GM23338 (cell line): Measurements from ENCODE around the gene YY2. TPM values are rescaled to one million over a fixed set of nuclear protein-coding genes. Genes with fewer than 3 reads are reported as not detected.

Source experiments
- ATAC-seq: fragments of 200-7000 bp; cut with Tn5 transposase; 3 replicates; pipeline ENCODE4 v1.9.1; 2020
- DNase-seq: peaks from one replicate; pipeline ENCODE4 v3.0.0-alpha.2; 2015; ENCODE audit warnings: low spot score
- H2AFZ ChIP-seq: fragments of 200-600 bp; sonication (generic); 2 replicates; pipeline ENCODE4 v1.8.0; 2016; ENCODE audit warnings: antibody characterized with exemption, mild to moderate bottlenecking, moderate library complexity
- H3F3A ChIP-seq: fragments of 200-600 bp; sonication (generic); replicated peaks from 2 replicates; pipeline ENCODE4 v1.8.0; 2017; ENCODE audit warnings: antibody characterized with exemption, mixed run types, low read depth
- H3K27ac ChIP-seq: fragments of 200-600 bp; sonication (generic); 2 replicates; pipeline ENCODE4 v1.6.1; 2016; ENCODE audit warnings: low read depth
- H3K27me3 ChIP-seq: fragments of 200-600 bp; sonication (generic); 2 replicates; pipeline ENCODE4 v1.8.0; 2016; ENCODE audit warnings: mild to moderate bottlenecking, mixed run types, moderate library complexity; ENCODE audit not compliant: insufficient read depth
- H3K36me3 ChIP-seq: fragments of 200-600 bp; sonication (generic); 2 replicates; pipeline ENCODE4 v1.8.0; 2016; ENCODE audit warnings: mild to moderate bottlenecking; ENCODE audit not compliant: insufficient read depth
- H3K4me1 ChIP-seq: fragments of 200-600 bp; sonication (generic); 2 replicates; pipeline ENCODE4 v1.8.0; 2016; ENCODE audit warnings: mild to moderate bottlenecking, moderate library complexity; ENCODE audit not compliant: insufficient read depth
- H3K4me2 ChIP-seq: fragments of 200-600 bp; sonication (generic); 2 replicates; pipeline ENCODE4 v1.7.1; 2017; ENCODE audit warnings: mixed run types
- H3K4me3 ChIP-seq: fragments of 200-600 bp; sonication (generic); 2 replicates; pipeline ENCODE4 v1.6.1; 2016; ENCODE audit warnings: mixed run types
- H3K79me2 ChIP-seq: fragments of 200-600 bp; sonication (generic); replicated peaks from 2 replicates; pipeline ENCODE4 v1.8.0; 2017; ENCODE audit warnings: mild to moderate bottlenecking; ENCODE audit not compliant: insufficient read depth
- H3K9me2 ChIP-seq: fragments of 200-600 bp; sonication (generic); 2 replicates; pipeline ENCODE4 v1.8.0; 2017; ENCODE audit not compliant: insufficient read depth
- H4K20me1 ChIP-seq: fragments of 200-600 bp; sonication (generic); replicated peaks from 2 replicates; pipeline ENCODE4 v1.8.0; 2017; ENCODE audit warnings: mild to moderate bottlenecking; ENCODE audit not compliant: insufficient read depth
- H3K27ac Mint-ChIP-seq: 2 replicates; pipeline ENCODE4 v1.8.0; 2020; ENCODE audit warnings: inconsistent platforms, mild to moderate bottlenecking, moderate library complexity, mixed read lengths
- H3K27me3 Mint-ChIP-seq: 3 replicates; pipeline ENCODE4 v1.8.0; 2022; ENCODE audit warnings: low read depth, mild to moderate bottlenecking, moderate library complexity, mixed read lengths, inconsistent platforms; ENCODE audit not compliant: insufficient read depth, poor library complexity
- H3K36me3 Mint-ChIP-seq: 3 replicates; pipeline ENCODE4 v1.8.0; 2021; ENCODE audit warnings: low read depth, mild to moderate bottlenecking, inconsistent platforms, moderate library complexity, mixed read lengths
- H3K4me1 Mint-ChIP-seq: 3 replicates; pipeline ENCODE4 v1.8.0; 2020; ENCODE audit warnings: mild to moderate bottlenecking, inconsistent platforms, mixed read lengths
- H3K4me3 Mint-ChIP-seq: 3 replicates; pipeline ENCODE4 v1.8.0; 2021; ENCODE audit warnings: moderate library complexity, mild to moderate bottlenecking, inconsistent platforms, mixed read lengths
- H3K9me3 Mint-ChIP-seq: 3 replicates; pipeline ENCODE4 v1.8.0; 2020; ENCODE audit warnings: moderate library complexity, mild to moderate bottlenecking, inconsistent platforms, mixed read lengths
- CREB1 ChIP-seq: fragments of 250-450 bp; sonication (Bioruptor Pico); IDR thresholded peaks from 2 replicates; pipeline ENCODE4 v1.5.0; 2020; ENCODE audit warnings: low read depth, mild to moderate bottlenecking, moderate library complexity
- EZH2 ChIP-seq: fragments of 200-600 bp; sonication (generic); IDR thresholded peaks from one replicate; pipeline ENCODE4 v1.8.0; 2017; ENCODE audit warnings: antibody characterized with exemption, mild to moderate bottlenecking, low read depth; ENCODE audit not compliant: unreplicated experiment
- EZH2phosphoT487 ChIP-seq: fragments of 200-600 bp; sonication (generic); IDR thresholded peaks from one replicate; pipeline ENCODE4 v1.8.1; 2018; ENCODE audit warnings: antibody characterized with exemption; ENCODE audit not compliant: unreplicated experiment
- JUNB ChIP-seq: IDR thresholded peaks from one replicate; pipeline ENCODE4 v1.6.1; 2016; ENCODE audit warnings: antibody characterized with exemption; ENCODE audit not compliant: unreplicated experiment
- NANOG ChIP-seq: IDR thresholded peaks from 2 replicates; pipeline ENCODE4 v1.6.1; 2016; ENCODE audit warnings: antibody characterized with exemption, borderline replicate concordance
- POLR2AphosphoS5 ChIP-seq: IDR thresholded peaks from 2 replicates; pipeline ENCODE4 v1.6.1; 2016; ENCODE audit warnings: antibody characterized with exemption, low read depth
- STAT1 ChIP-seq: IDR thresholded peaks from one replicate; pipeline ENCODE4 v1.6.1; 2016; ENCODE audit warnings: antibody characterized with exemption; ENCODE audit not compliant: unreplicated experiment
- ZNF114 ChIP-seq: fragments of 250-450 bp; sonication (Bioruptor Pico); IDR thresholded peaks from 2 replicates; pipeline ENCODE4 v1.5.0; 2020; ENCODE audit warnings: mild to moderate bottlenecking, moderate library complexity
- ZNF331 ChIP-seq: fragments of 250-450 bp; sonication (Bioruptor Pico); IDR thresholded peaks from 2 replicates; pipeline ENCODE4 v1.5.0; 2020; ENCODE audit warnings: low read depth, mild to moderate bottlenecking, moderate library complexity
- polyA plus RNA-seq: library from polyadenylated mRNA; unstranded; fragments of >200 nt; fragmentation: Nextera tagmentation; extraction: Ambion mirVana; gene quantifications from 2 replicates; pipeline ENCODE4 v1.2.1, GENCODE V29; 2016
- total RNA-seq: library from RNA; depleted of rRNA; stranded (reverse); fragments of >200 nt; shearing (Covaris generic); gene quantifications from 2 replicates; pipeline ENCODE4 v1.2.3, GENCODE V29; 2014
- TF ChIP-seq, protein P1 (sequence below), 2 experiments: fragments of 200-600 bp in 1 of 2; sonication (generic) in 1 of 2; conservative IDR thresholded peaks; 2 replicates each; pipeline versions ENCODE4 v1.5.1 to v1.6.1; 2016 to 2017; ENCODE audit warnings: antibody characterized with exemption in 2 of 2, low read depth in 2 of 2, mild to moderate bottlenecking in 2 of 2, moderate library complexity in 1 of 2
- TF ChIP-seq, protein P2 (sequence below): IDR thresholded peaks from one replicate; pipeline ENCODE4 v1.6.1; 2018; ENCODE audit warnings: antibody characterized with exemption; ENCODE audit not compliant: unreplicated experiment
- TF ChIP-seq, protein P3 (sequence below): fragments of 250-450 bp; sonication (Bioruptor Pico); IDR thresholded peaks from 2 replicates; pipeline ENCODE4 v1.5.0; 2020; ENCODE audit warnings: mild to moderate bottlenecking, moderate library complexity
- TF ChIP-seq, protein P4 (sequence below): IDR thresholded peaks from 2 replicates; pipeline ENCODE4 v1.6.1; 2016; ENCODE audit warnings: antibody characterized with exemption

The YY2 gene
- total and polyA plus RNA-seq, 2 experiments from 2014 or later = 1.0 to 1.3 TPM

DNA sequence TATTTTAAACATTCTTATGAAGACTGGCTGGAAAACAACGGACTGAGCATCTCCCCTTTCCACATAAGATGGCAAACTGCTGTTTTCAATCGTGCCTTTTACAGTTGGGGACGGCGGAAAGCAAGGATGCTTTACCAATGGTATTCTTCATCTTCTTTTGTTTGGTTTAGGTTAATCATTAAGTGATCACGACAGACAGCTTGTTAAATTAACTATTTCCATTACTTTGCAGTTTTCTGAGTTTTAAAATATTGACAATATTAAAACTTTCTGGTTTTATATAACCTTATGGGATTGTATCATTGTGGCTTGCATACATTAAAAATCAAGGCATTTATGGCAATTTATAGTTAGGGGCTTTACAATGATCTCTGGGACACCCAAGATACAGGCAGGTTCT is 12.6 kb upstream of the YY2 start:
- DNase-seq = no peak
- no peak overlapping the region for H3K27ac Mint-ChIP-seq
- peaks cover 4% of the 10 kb centered on the region for H3K4me1 ChIP-seq
- H2AFZ ChIP-seq = no peak overlapping the region
- no peak for ATAC-seq
- H3K27me3 ChIP-seq = no peaks in the 10 kb centered on the region
- no peaks in the 10 kb centered on the region for H4K20me1 ChIP-seq
- no peak overlapping the region for H3K4me3 Mint-ChIP-seq
- H3K36me3 ChIP-seq = no peaks in the 10 kb centered on the region
- H3K79me2 ChIP-seq = peaks cover 11% of the 10 kb centered on the region; the same call in 1 of the 2 replicates
- no peaks in the 10 kb centered on the region for H3K9me2 ChIP-seq
- no peak overlapping the region for H3K4me2 ChIP-seq
- H3F3A ChIP-seq = no peaks in the 10 kb centered on the region
- no peak overlapping the region for H3K4me3 ChIP-seq
- no peak for TF ChIP-seq JUNB
- TF ChIP-seq CREB1 (CRISPR knock-in tag) = no peak
- TF ChIP-seq, protein P1, sequence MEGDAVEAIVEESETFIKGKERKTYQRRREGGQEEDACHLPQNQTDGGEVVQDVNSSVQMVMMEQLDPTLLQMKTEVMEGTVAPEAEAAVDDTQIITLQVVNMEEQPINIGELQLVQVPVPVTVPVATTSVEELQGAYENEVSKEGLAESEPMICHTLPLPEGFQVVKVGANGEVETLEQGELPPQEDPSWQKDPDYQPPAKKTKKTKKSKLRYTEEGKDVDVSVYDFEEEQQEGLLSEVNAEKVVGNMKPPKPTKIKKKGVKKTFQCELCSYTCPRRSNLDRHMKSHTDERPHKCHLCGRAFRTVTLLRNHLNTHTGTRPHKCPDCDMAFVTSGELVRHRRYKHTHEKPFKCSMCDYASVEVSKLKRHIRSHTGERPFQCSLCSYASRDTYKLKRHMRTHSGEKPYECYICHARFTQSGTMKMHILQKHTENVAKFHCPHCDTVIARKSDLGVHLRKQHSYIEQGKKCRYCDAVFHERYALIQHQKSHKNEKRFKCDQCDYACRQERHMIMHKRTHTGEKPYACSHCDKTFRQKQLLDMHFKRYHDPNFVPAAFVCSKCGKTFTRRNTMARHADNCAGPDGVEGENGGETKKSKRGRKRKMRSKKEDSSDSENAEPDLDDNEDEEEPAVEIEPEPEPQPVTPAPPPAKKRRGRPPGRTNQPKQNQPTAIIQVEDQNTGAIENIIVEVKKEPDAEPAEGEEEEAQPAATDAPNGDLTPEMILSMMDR (conservative IDR thresholded peaks at IDR 0.05; ENCODE audit: low read depth in 2 of 2) = no peak
- TF ChIP-seq EZH2phosphoT487 = no peak
- TF ChIP-seq EZH2 = no peak
- TF ChIP-seq, protein P2, sequence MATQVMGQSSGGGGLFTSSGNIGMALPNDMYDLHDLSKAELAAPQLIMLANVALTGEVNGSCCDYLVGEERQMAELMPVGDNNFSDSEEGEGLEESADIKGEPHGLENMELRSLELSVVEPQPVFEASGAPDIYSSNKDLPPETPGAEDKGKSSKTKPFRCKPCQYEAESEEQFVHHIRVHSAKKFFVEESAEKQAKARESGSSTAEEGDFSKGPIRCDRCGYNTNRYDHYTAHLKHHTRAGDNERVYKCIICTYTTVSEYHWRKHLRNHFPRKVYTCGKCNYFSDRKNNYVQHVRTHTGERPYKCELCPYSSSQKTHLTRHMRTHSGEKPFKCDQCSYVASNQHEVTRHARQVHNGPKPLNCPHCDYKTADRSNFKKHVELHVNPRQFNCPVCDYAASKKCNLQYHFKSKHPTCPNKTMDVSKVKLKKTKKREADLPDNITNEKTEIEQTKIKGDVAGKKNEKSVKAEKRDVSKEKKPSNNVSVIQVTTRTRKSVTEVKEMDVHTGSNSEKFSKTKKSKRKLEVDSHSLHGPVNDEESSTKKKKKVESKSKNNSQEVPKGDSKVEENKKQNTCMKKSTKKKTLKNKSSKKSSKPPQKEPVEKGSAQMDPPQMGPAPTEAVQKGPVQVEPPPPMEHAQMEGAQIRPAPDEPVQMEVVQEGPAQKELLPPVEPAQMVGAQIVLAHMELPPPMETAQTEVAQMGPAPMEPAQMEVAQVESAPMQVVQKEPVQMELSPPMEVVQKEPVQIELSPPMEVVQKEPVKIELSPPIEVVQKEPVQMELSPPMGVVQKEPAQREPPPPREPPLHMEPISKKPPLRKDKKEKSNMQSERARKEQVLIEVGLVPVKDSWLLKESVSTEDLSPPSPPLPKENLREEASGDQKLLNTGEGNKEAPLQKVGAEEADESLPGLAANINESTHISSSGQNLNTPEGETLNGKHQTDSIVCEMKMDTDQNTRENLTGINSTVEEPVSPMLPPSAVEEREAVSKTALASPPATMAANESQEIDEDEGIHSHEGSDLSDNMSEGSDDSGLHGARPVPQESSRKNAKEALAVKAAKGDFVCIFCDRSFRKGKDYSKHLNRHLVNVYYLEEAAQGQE = no peak
- TF ChIP-seq STAT1 = no peak
- no peak for TF ChIP-seq NANOG
- TF ChIP-seq, protein P3, sequence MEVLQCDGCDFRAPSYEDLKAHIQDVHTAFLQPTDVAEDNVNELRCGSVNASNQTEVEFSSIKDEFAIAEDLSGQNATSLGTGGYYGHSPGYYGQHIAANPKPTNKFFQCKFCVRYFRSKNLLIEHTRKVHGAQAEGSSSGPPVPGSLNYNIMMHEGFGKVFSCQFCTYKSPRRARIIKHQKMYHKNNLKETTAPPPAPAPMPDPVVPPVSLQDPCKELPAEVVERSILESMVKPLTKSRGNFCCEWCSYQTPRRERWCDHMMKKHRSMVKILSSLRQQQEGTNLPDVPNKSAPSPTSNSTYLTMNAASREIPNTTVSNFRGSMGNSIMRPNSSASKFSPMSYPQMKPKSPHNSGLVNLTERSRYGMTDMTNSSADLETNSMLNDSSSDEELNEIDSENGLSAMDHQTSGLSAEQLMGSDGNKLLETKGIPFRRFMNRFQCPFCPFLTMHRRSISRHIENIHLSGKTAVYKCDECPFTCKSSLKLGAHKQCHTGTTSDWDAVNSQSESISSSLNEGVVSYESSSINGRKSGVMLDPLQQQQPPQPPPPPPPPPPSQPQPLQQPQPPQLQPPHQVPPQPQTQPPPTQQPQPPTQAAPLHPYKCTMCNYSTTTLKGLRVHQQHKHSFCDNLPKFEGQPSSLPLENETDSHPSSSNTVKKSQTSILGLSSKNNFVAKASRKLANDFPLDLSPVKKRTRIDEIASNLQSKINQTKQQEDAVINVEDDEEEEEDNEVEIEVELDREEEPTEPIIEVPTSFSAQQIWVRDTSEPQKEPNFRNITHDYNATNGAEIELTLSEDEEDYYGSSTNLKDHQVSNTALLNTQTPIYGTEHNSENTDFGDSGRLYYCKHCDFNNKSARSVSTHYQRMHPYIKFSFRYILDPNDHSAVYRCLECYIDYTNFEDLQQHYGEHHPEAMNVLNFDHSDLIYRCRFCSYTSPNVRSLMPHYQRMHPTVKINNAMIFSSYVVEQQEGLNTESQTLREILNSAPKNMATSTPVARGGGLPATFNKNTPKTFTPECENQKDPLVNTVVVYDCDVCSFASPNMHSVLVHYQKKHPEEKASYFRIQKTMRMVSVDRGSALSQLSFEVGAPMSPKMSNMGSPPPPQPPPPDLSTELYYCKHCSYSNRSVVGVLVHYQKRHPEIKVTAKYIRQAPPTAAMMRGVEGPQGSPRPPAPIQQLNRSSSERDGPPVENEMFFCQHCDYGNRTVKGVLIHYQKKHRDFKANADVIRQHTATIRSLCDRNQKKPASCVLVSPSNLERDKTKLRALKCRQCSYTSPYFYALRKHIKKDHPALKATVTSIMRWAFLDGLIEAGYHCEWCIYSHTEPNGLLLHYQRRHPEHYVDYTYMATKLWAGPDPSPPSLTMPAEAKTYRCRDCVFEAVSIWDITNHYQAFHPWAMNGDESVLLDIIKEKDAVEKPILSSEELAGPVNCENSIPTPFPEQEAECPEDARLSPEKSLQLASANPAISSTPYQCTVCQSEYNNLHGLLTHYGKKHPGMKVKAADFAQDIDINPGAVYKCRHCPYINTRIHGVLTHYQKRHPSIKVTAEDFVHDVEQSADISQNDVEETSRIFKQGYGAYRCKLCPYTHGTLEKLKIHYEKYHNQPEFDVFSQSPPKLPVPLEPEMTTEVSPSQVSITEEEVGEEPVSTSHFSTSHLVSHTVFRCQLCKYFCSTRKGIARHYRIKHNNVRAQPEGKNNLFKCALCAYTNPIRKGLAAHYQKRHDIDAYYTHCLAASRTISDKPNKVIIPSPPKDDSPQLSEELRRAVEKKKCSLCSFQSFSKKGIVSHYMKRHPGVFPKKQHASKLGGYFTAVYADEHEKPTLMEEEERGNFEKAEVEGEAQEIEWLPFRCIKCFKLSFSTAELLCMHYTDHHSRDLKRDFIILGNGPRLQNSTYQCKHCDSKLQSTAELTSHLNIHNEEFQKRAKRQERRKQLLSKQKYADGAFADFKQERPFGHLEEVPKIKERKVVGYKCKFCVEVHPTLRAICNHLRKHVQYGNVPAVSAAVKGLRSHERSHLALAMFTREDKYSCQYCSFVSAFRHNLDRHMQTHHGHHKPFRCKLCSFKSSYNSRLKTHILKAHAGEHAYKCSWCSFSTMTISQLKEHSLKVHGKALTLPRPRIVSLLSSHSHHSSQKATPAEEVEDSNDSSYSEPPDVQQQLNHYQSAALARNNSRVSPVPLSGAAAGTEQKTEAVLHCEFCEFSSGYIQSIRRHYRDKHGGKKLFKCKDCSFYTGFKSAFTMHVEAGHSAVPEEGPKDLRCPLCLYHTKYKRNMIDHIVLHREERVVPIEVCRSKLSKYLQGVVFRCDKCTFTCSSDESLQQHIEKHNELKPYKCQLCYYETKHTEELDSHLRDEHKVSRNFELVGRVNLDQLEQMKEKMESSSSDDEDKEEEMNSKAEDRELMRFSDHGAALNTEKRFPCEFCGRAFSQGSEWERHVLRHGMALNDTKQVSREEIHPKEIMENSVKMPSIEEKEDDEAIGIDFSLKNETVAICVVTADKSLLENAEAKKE (CRISPR knock-in tag) = no peak
- TF ChIP-seq POLR2AphosphoS5 = no peak
- TF ChIP-seq ZNF331 = no peak
- TF ChIP-seq, protein P4, sequence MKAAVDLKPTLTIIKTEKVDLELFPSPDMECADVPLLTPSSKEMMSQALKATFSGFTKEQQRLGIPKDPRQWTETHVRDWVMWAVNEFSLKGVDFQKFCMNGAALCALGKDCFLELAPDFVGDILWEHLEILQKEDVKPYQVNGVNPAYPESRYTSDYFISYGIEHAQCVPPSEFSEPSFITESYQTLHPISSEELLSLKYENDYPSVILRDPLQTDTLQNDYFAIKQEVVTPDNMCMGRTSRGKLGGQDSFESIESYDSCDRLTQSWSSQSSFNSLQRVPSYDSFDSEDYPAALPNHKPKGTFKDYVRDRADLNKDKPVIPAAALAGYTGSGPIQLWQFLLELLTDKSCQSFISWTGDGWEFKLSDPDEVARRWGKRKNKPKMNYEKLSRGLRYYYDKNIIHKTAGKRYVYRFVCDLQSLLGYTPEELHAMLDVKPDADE = no peak
- no peak for TF ChIP-seq ZNF114 (CRISPR knock-in tag)
- H3K27me3 Mint-ChIP-seq = peaks cover 2% of the 10 kb centered on the region
- no peaks in the 10 kb centered on the region for H3K9me3 Mint-ChIP-seq
- H3K36me3 Mint-ChIP-seq = peaks cover 20% of the 10 kb centered on the region
- H3K27ac ChIP-seq = no peak overlapping the region
- H3K4me1 Mint-ChIP-seq = no peaks in the 10 kb centered on the region; the same call in 2 of the 3 replicates
